Natural killer cell treated with Interleukin-12 subunit alpha and Interleukin-12 subunit beta and Interleukin-15 and Interleukin-18, amount 100 ng/mL, for 72 hours (primary cell): ENCODE results near the gene LRMDA. TPM values are rescaled to one million over a fixed set of nuclear protein-coding genes. Genes with fewer than 3 reads are reported as not detected.

Experiments
- ATAC-seq, 2 donors: fragments of 150-1000 bp; cut with Tn5 transposase in 1 of 2; sonication (Bioruptor Pico), chemical (Tn5 transposase) in 1 of 2; 2 replicates each; pipeline ENCODE4 v1.10.0; 2021
- DNase-seq: peaks from one replicate; pipeline ENCODE4 v3.0.0; 2022; ENCODE audit warnings: low spot score
- H3K27ac Mint-ChIP-seq, 2 donors: 1 replicate in 1 of 2; 2 replicates in 1 of 2; pipeline ENCODE4 v1.8.0; 2022; ENCODE audit warnings: mixed read lengths in 2 of 2, mild to moderate bottlenecking in 1 of 2, moderate library complexity in 1 of 2
- H3K27me3 Mint-ChIP-seq, 2 donors: 1 replicate in 1 of 2; 2 replicates in 1 of 2; pipeline ENCODE4 v1.8.0; 2022; ENCODE audit warnings: mixed read lengths in 2 of 2
- H3K36me3 Mint-ChIP-seq: one replicate; pipeline ENCODE4 v1.8.0; 2022; ENCODE audit warnings: mixed read lengths
- H3K4me1 Mint-ChIP-seq, 2 donors: 1 replicate in 1 of 2; 2 replicates in 1 of 2; pipeline ENCODE4 v1.8.0; 2022; ENCODE audit warnings: low read depth in 2 of 2, mixed read lengths in 2 of 2, mild to moderate bottlenecking in 1 of 2
- H3K4me3 Mint-ChIP-seq: one replicate; pipeline ENCODE4 v1.8.0; 2022; ENCODE audit warnings: mixed read lengths
- H3K9me3 Mint-ChIP-seq: 2 replicates; pipeline ENCODE4 v1.8.0; 2022; ENCODE audit warnings: mixed read lengths
- total RNA-seq, 2 donors: library from RNA; stranded (reverse); gene quantifications; one replicate each; pipeline ENCODE4 v1.2.3, GENCODE V29; 2022

LRMDA gene
- total RNA-seq, 2 donors from 2014 or later: 0.92 to 1.8 TPM

GRCh38 chr10:75645704-75646103 lies 214.3 kb downstream of the LRMDA start:
- ATAC-seq (no peak), DNase-seq (no peak)
- Mint-ChIP-seq H3K36me3 (no peaks in the 10 kb centered on the region), H3K4me3 (no peak overlapping the region), H3K27me3 (peaks cover 10 to 30% of the 10 kb centered on the region in 2 donors), H3K4me1 (no peaks in the 10 kb centered on the region), H3K9me3 (no peaks in the 10 kb centered on the region), H3K27ac (no peak overlapping the region)

GRCh38 chr10:75646218-75646915 lies 214.9 kb downstream of the LRMDA start:
- Mint-ChIP-seq H3K9me3 (no peaks in the 10 kb centered on the region), H3K27ac (no peak overlapping the region), H3K36me3 (no peaks in the 10 kb centered on the region), H3K4me1 (no peaks in the 10 kb centered on the region), H3K4me3 (no peak overlapping the region), H3K27me3 (peaks cover 6 to 25% of the 10 kb centered on the region in 2 donors)
- DNase-seq: no peak
- no peak for ATAC-seq

DNA sequence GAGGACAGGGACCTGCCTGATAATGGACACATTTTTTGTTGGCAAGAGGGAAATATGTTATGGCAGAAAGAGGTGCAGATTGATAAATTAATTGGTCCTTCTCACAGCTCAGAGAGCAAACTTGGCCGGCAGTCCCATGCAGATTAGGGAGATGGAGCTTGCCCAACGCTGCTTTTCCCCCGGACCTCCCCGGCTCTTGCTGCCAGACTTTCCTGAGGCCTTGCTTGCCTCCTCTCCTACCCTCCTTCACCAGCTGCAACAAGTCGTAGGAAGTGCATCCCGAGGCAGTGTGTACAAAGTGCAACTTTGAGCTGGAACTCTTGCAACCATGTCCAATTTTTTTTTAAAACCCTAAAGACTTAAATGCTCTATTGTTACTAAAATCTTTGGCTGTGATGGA lies 215.5 kb downstream of the LRMDA start:
- H3K4me3 Mint-ChIP-seq: no peak overlapping the region
- H3K27me3 Mint-ChIP-seq: peaks cover 6 to 25% of the 10 kb centered on the region in 2 donors
- DNase-seq: no peak
- no peak overlapping the region for H3K27ac Mint-ChIP-seq
- no peaks in the 10 kb centered on the region for H3K9me3 Mint-ChIP-seq
- no peaks in the 10 kb centered on the region for H3K4me1 Mint-ChIP-seq
- H3K36me3 Mint-ChIP-seq: no peaks in the 10 kb centered on the region
- no peak for ATAC-seq

DNA sequence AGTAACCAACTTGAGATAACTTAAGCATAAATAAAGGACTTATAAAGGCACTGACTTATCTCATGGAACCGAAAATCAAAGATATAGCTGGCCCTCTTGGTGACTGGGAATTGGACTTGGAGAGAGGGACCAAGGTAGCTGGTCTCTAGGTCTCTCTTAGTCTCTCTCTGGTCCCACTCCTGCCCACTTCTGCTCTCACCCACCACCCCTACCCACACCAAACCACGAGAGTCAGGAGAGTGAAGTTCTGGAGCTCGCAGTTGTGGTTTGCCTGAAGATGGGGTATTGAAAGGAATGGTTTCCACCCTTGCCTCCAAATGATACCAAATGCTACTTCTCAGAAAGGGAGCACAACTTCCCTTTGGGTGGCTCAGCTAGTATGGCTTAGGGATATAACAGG lies 216.3 kb downstream of the LRMDA start:
- no peaks in the 10 kb centered on the region for H3K9me3 Mint-ChIP-seq
- no peak overlapping the region for H3K4me3 Mint-ChIP-seq
- no peak overlapping the region for H3K27ac Mint-ChIP-seq
- H3K27me3 Mint-ChIP-seq: peaks cover 9 to 25% of the 10 kb centered on the region in 2 donors
- ATAC-seq (no peak), DNase-seq (no peak)
- H3K4me1 Mint-ChIP-seq: no peaks in the 10 kb centered on the region
- H3K36me3 Mint-ChIP-seq: no peaks in the 10 kb centered on the region

GRCh38 chr10:75648351-75648750 lies 216.9 kb downstream of the LRMDA start:
- no peak overlapping the region for H3K4me3 Mint-ChIP-seq
- H3K9me3 Mint-ChIP-seq: no peaks in the 10 kb centered on the region
- ATAC-seq (no peak), DNase-seq (no peak)
- no peaks in the 10 kb centered on the region for H3K36me3 Mint-ChIP-seq
- H3K27ac Mint-ChIP-seq: no peak overlapping the region
- no peaks in the 10 kb centered on the region for H3K4me1 Mint-ChIP-seq
- H3K27me3 Mint-ChIP-seq: peaks cover 9 to 25% of the 10 kb centered on the region in 2 donors

DNA sequence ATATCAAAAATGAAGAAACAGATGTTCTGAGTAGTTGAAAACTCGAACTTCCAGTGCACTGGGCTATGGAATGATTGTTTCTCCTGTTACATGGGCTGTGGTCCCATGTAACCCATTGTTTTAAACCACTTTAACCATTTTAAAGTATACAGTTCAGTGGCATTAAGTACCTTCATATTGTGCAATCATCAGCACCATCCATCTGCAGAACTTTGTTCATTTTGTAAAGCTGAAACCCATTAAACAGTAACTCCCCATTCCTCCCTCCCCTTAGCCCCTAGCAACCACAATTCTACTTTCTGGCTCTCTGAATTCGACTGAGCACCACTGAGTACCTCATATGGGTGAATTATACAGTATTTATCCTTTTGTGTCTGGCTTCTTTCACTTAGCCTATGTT lies 217.4 kb downstream of the LRMDA start:
- H3K27me3 Mint-ChIP-seq: peaks cover 10 to 25% of the 10 kb centered on the region in 2 donors
- H3K4me1 Mint-ChIP-seq: no peaks in the 10 kb centered on the region
- ATAC-seq (no peak), DNase-seq (no peak)
- no peaks in the 10 kb centered on the region for H3K9me3 Mint-ChIP-seq
- H3K36me3 Mint-ChIP-seq: no peaks in the 10 kb centered on the region
- H3K4me3 Mint-ChIP-seq: no peak overlapping the region
- no peak overlapping the region for H3K27ac Mint-ChIP-seq

DNA sequence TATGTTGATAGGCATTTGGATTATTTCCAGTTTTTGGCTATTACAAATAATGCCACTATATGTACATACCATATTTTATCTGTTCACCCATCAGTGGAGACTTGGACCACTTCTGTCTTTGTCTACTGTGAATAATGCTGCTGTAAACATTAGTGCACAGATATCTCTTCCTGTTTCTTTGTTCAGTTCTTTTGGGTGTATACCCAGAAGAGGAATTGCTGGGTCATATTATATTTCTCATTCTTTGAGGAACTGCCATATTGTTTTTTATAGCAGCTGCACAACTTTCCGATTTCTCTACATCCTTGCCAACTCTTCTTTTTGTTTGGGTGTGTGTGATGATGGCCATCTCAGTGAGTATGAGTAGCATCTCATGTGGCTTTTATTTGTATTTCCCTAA lies 218.0 kb downstream of the LRMDA start:
- H3K27me3 Mint-ChIP-seq: peaks cover 13 to 25% of the 10 kb centered on the region in 2 donors
- DNase-seq (no peak), ATAC-seq (no peak)
- H3K4me3 Mint-ChIP-seq: no peak overlapping the region
- H3K9me3 Mint-ChIP-seq: no peaks in the 10 kb centered on the region
- H3K4me1 Mint-ChIP-seq: no peaks in the 10 kb centered on the region
- H3K27ac Mint-ChIP-seq: no peak overlapping the region
- no peaks in the 10 kb centered on the region for H3K36me3 Mint-ChIP-seq

GRCh38 chr10:75650648-75651047 lies 219.2 kb downstream of the LRMDA start:
- H3K36me3 Mint-ChIP-seq: no peaks in the 10 kb centered on the region
- peaks cover 13 to 22% of the 10 kb centered on the region in 2 donors for H3K27me3 Mint-ChIP-seq
- ATAC-seq: no peak

GRCh38 chr10:75651417-75651816 lies 220.0 kb downstream of the LRMDA start:
- Mint-ChIP-seq H3K27ac (no peak overlapping the region), H3K9me3 (no peaks in the 10 kb centered on the region), H3K4me1 (no peaks in the 10 kb centered on the region), H3K4me3 (no peak overlapping the region), H3K27me3 (peaks cover 13 to 15% of the 10 kb centered on the region in 2 donors), H3K36me3 (no peaks in the 10 kb centered on the region)
- DNase-seq: no peak
- no peak for ATAC-seq

More at GRCh38 chr10:75650648-75651047, 219.2 kb downstream of the LRMDA start:
- Mint-ChIP-seq H3K27ac (no peak overlapping the region), H3K4me1 (no peaks in the 10 kb centered on the region), H3K4me3 (no peak overlapping the region), H3K9me3 (no peaks in the 10 kb centered on the region)
- DNase-seq: no peak

DNA sequence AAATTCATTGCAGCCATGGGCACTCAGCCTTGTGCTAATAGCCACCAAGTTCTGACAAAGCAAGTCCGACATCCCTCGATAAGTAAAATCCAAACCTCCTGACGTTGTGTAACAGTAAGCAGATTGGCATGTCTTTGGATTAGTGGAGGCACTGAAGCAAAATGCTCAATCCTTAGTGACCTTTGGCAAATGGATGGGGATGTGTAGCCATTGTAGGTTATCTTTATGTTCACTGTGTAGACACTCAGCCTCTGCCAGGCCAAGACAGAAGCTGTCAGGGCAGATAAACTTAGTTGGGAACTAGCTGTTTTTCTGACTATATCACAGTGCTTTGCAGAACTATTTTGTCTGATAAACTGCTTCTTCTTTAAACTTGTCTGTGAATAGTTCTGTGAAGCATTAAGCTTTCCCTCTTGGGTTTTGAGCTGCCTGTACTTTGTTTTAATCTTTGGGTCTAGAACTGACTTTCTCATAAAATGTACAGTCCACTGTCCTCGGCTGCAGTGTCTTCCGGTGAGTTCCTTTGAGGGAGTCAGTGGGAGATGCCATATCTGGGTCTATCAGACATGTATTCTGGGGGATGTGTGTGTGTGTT lies 220.8 kb downstream of the LRMDA start:
- H3K4me1 Mint-ChIP-seq: no peaks in the 10 kb centered on the region
- DNase-seq: no peak
- no peak overlapping the region for H3K4me3 Mint-ChIP-seq
- no peaks in the 10 kb centered on the region for H3K9me3 Mint-ChIP-seq
- H3K27me3 Mint-ChIP-seq: peaks cover 14 to 20% of the 10 kb centered on the region in 2 donors
- H3K27ac Mint-ChIP-seq: no peak overlapping the region
- H3K36me3 Mint-ChIP-seq: no peaks in the 10 kb centered on the region
- ATAC-seq: no peak

DNA sequence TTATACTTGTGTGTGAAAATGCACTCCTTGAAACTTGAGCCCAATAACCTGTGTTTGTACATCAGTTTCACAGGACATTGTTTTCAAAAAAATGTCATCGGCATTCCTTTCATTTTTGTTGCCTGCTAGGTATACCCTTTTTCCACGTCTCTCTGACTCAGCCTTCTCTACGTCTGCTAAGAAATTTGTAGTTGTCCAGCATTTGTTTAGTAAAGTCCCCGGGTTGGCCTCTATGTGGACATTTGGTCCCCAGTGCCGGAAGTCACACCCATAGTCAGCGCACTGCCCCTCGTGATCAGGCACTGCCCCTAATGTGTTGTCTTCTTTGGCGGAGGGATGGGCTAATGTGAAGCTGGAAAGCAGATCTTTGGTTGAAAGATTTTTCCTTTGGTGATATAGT lies 222.3 kb downstream of the LRMDA start:
- no peak overlapping the region for H3K27ac Mint-ChIP-seq
- peaks cover 16 to 22% of the 10 kb centered on the region in 2 donors for H3K27me3 Mint-ChIP-seq
- ATAC-seq: no peak
- no peaks in the 10 kb centered on the region for H3K9me3 Mint-ChIP-seq
- no peak overlapping the region for H3K4me3 Mint-ChIP-seq
- no peak for DNase-seq
- H3K4me1 Mint-ChIP-seq: no peaks in the 10 kb centered on the region
- H3K36me3 Mint-ChIP-seq: no peaks in the 10 kb centered on the region

GRCh38 chr10:75654171-75654771 lies 222.8 kb downstream of the LRMDA start:
- H3K36me3 Mint-ChIP-seq: no peaks in the 10 kb centered on the region
- no peaks in the 10 kb centered on the region for H3K4me1 Mint-ChIP-seq
- H3K27ac Mint-ChIP-seq: no peak overlapping the region
- H3K27me3 Mint-ChIP-seq: peaks cover 18 to 26% of the 10 kb centered on the region in 2 donors
- ATAC-seq: no peak
- no peak overlapping the region for H3K4me3 Mint-ChIP-seq
- H3K9me3 Mint-ChIP-seq: no peaks in the 10 kb centered on the region
- no peak for DNase-seq

GRCh38 chr10:75654772-75655171 lies 223.3 kb downstream of the LRMDA start:
- DNase-seq (no peak), ATAC-seq (no peak)
- no peak overlapping the region for H3K27ac Mint-ChIP-seq
- peaks cover 16 to 26% of the 10 kb centered on the region in 2 donors for H3K27me3 Mint-ChIP-seq
- H3K4me1 Mint-ChIP-seq: no peaks in the 10 kb centered on the region
- H3K9me3 Mint-ChIP-seq: no peaks in the 10 kb centered on the region
- H3K4me3 Mint-ChIP-seq: no peak overlapping the region
- no peaks in the 10 kb centered on the region for H3K36me3 Mint-ChIP-seq

- Mint-ChIP-seq H3K36me3 (no peaks in the 10 kb centered on the region), H3K4me3 (no peak overlapping the region), H3K4me1 (no peaks in the 10 kb centered on the region), H3K27ac (no peak overlapping the region), H3K27me3 (peaks cover 20 to 27% of the 10 kb centered on the region in 2 donors), H3K9me3 (no peaks in the 10 kb centered on the region)
- DNase-seq: no peak
- no peak for ATAC-seq
These were observed 224.5 kb downstream of the LRMDA start for GRCh38 chr10:75655791-75656451.
